Measurements from ENCODE around the gene LDHB.

LDHB gene

GRCh38 chr12:21695986-21696385 lies 38.3 kb upstream of the LDHB start:
- TF ChIP-seq TAF1 (IDR thresholded peaks at IDR 0.05; ENCODE audit: low read depth) = no peak
- no peak for TF ChIP-seq MAX (IDR thresholded peaks at IDR 0.05)
- TF ChIP-seq TCF12 (IDR thresholded peaks at IDR 0.05; ENCODE audit: low read depth) = no peak
- TF ChIP-seq TEAD4 (IDR thresholded peaks at IDR 0.05) = no peak

GRCh38 chr12:21694660-21695059 lies 37.0 kb upstream of the LDHB start:
- TF ChIP-seq TAF1 (IDR thresholded peaks at IDR 0.05; ENCODE audit: low read depth) = no peak
- TF ChIP-seq FOXM1 (IDR thresholded peaks at IDR 0.05; ENCODE audit: borderline replicate concordance, low read depth) = no peak
- no peak for TF ChIP-seq NFIC (IDR thresholded peaks at IDR 0.05)
- no peak for TF ChIP-seq USF1 (IDR thresholded peaks at IDR 0.05)
- no peak for TF ChIP-seq EGR1 (IDR thresholded peaks at IDR 0.05)
- TF ChIP-seq TEAD4 (IDR thresholded peaks at IDR 0.05) = no peak
- no peak for TF ChIP-seq TCF12 (IDR thresholded peaks at IDR 0.05; ENCODE audit: low read depth)
- TF ChIP-seq RAD21 (IDR thresholded peaks at IDR 0.05; ENCODE audit: low read depth) = no peak
- TF ChIP-seq REST (IDR thresholded peaks at IDR 0.05; ENCODE audit: low read depth) = no peak
- TF ChIP-seq ZBTB7A (IDR thresholded peaks at IDR 0.05; ENCODE audit: low read depth) = no peak
- no peak for TF ChIP-seq CREB1 (IDR thresholded peaks at IDR 0.05; ENCODE audit: low read depth)
- no peak for TF ChIP-seq EP300 (IDR thresholded peaks at IDR 0.05; ENCODE audit: borderline replicate concordance)
- no peak for TF ChIP-seq CEBPB (IDR thresholded peaks at IDR 0.05)
- no peak for TF ChIP-seq MAX (IDR thresholded peaks at IDR 0.05)
- TF ChIP-seq YY1 (IDR thresholded peaks at IDR 0.05; ENCODE audit: low read depth) = no peak

- TF ChIP-seq EP300 (IDR thresholded peaks at IDR 0.05; ENCODE audit: borderline replicate concordance) = no peak
- TF ChIP-seq TEAD4 (IDR thresholded peaks at IDR 0.05) = no peak
- TF ChIP-seq YY1 (IDR thresholded peaks at IDR 0.05; ENCODE audit: low read depth) = no peak
- no peak for TF ChIP-seq TAF1 (IDR thresholded peaks at IDR 0.05; ENCODE audit: low read depth)
- TF ChIP-seq USF1 (IDR thresholded peaks at IDR 0.05) = no peak
- no peak for TF ChIP-seq EGR1 (IDR thresholded peaks at IDR 0.05)
- no peak for TF ChIP-seq CEBPB (IDR thresholded peaks at IDR 0.05)
These were observed 33.9 kb upstream of the LDHB start for GRCh38 chr12:21691515-21691914.

GRCh38 chr12:21690704-21691368 lies 33.2 kb upstream of the LDHB start:
- TF ChIP-seq EGR1 (IDR thresholded peaks at IDR 0.05) (no peak), TAF1 (IDR thresholded peaks at IDR 0.05; ENCODE audit: low read depth) (no peak), ZBTB7A (IDR thresholded peaks at IDR 0.05; ENCODE audit: low read depth) (no peak), TEAD4 (IDR thresholded peaks at IDR 0.05) (no peak), RAD21 (IDR thresholded peaks at IDR 0.05; ENCODE audit: low read depth) (no peak), USF1 (IDR thresholded peaks at IDR 0.05) (no peak), FOXM1 (IDR thresholded peaks at IDR 0.05; ENCODE audit: borderline replicate concordance, low read depth) (no peak), TCF12 (IDR thresholded peaks at IDR 0.05; ENCODE audit: low read depth) (no peak), YY1 (IDR thresholded peaks at IDR 0.05; ENCODE audit: low read depth) (no peak)

GRCh38 chr12:21683115-21683514 lies 25.5 kb upstream of the LDHB start:
- TF ChIP-seq EP300 (IDR thresholded peaks at IDR 0.05; ENCODE audit: borderline replicate concordance) (no peak), MAX (IDR thresholded peaks at IDR 0.05) (no peak), TAF1 (IDR thresholded peaks at IDR 0.05; ENCODE audit: low read depth) (no peak), ZBTB7A (IDR thresholded peaks at IDR 0.05; ENCODE audit: low read depth) (no peak), NFIC (IDR thresholded peaks at IDR 0.05) (no peak), USF1 (IDR thresholded peaks at IDR 0.05) (no peak), YY1 (IDR thresholded peaks at IDR 0.05; ENCODE audit: low read depth) (no peak), TEAD4 (IDR thresholded peaks at IDR 0.05) (no peak), RAD21 (IDR thresholded peaks at IDR 0.05; ENCODE audit: low read depth) (no peak)

- no peak for TF ChIP-seq EGR1 (IDR thresholded peaks at IDR 0.05)
- TF ChIP-seq TEAD4 (IDR thresholded peaks at IDR 0.05) = no peak
- no peak for TF ChIP-seq CREB1 (IDR thresholded peaks at IDR 0.05; ENCODE audit: low read depth)
- TF ChIP-seq TAF1 (IDR thresholded peaks at IDR 0.05; ENCODE audit: low read depth) = no peak
- TF ChIP-seq TCF12 (IDR thresholded peaks at IDR 0.05; ENCODE audit: low read depth) = no peak
- TF ChIP-seq NFIC (IDR thresholded peaks at IDR 0.05) = no peak
- no peak for TF ChIP-seq RAD21 (IDR thresholded peaks at IDR 0.05; ENCODE audit: low read depth)
- TF ChIP-seq CEBPB (IDR thresholded peaks at IDR 0.05) = no peak
- no peak for TF ChIP-seq YY1 (IDR thresholded peaks at IDR 0.05; ENCODE audit: low read depth)
- TF ChIP-seq FOXM1 (IDR thresholded peaks at IDR 0.05; ENCODE audit: borderline replicate concordance, low read depth) = no peak
- TF ChIP-seq MAX (IDR thresholded peaks at IDR 0.05) = no peak
- no peak for TF ChIP-seq EP300 (IDR thresholded peaks at IDR 0.05; ENCODE audit: borderline replicate concordance)
- no peak for TF ChIP-seq ZBTB7A (IDR thresholded peaks at IDR 0.05; ENCODE audit: low read depth)
- TF ChIP-seq USF1 (IDR thresholded peaks at IDR 0.05) = no peak
- TF ChIP-seq REST (IDR thresholded peaks at IDR 0.05; ENCODE audit: low read depth) = no peak
These were observed 21.3 kb upstream of the LDHB start for GRCh38 chr12:21678959-21679358.
